Femur (tissue), 1 donor: ENCODE measurements around the gene STARD10.
"Not testable (repeated sequence)": the region's sequence is repeated elsewhere in the genome, so short reads cannot be mapped to it uniquely, and the experiment has no call there.

Source experiments
- DNase-seq: peaks from one replicate; pipeline ENCODE4 v3.0.0-alpha.2; 2017

The STARD10 gene

GRCh38 chr11:72807792-72808191, 13.9 kb upstream of the STARD10 start:
- DNase-seq: no peak

- DNase-seq: no peak
Measured at GRCh38 chr11:72807021-72807693, 13.3 kb upstream of the STARD10 start.

- DNase-seq: not testable (repeated sequence)
Measured at GRCh38 chr11:72806378-72806777, 12.5 kb upstream of the STARD10 start.

- DNase-seq: no peak
Measured at GRCh38 chr11:72805216-72805615, 11.4 kb upstream of the STARD10 start.

- DNase-seq: no peak
Measured at GRCh38 chr11:72802822-72803221, 9.0 kb upstream of the STARD10 start.

- no peak for DNase-seq
Measured at GRCh38 chr11:72799441-72799840, 5.6 kb upstream of the STARD10 start.

- DNase-seq: no peak
Measured at GRCh38 chr11:72798361-72798760, 4.5 kb upstream of the STARD10 start.

- DNase-seq: no peak
Measured at GRCh38 chr11:72793076-72793424, 797 bp downstream of the STARD10 start.

- DNase-seq: no peak
Measured at GRCh38 chr11:72792437-72793021, 1.3 kb downstream of the STARD10 start.

- not testable (repeated sequence) for DNase-seq
Measured at GRCh38 chr11:72791228-72791627, 2.6 kb downstream of the STARD10 start.

GRCh38 chr11:72789493-72790131, 4.2 kb downstream of the STARD10 start:
- DNase-seq: no peak

GRCh38 chr11:72788241-72788640, 5.6 kb downstream of the STARD10 start:
- DNase-seq: no peak

GRCh38 chr11:72787216-72788104, 6.4 kb downstream of the STARD10 start:
- DNase-seq: no peak

- no peak for DNase-seq
Measured at GRCh38 chr11:72786305-72787215, 7.3 kb downstream of the STARD10 start.

GRCh38 chr11:72784662-72785061, 9.2 kb downstream of the STARD10 start:
- DNase-seq: no peak

- DNase-seq: no peak
Measured at GRCh38 chr11:72783144-72783905, 10.5 kb downstream of the STARD10 start.

- DNase-seq: no peak
Measured at GRCh38 chr11:72782081-72782920, 11.5 kb downstream of the STARD10 start.

GRCh38 chr11:72781313-72782080, 12.3 kb downstream of the STARD10 start:
- DNase-seq: no peak

GRCh38 chr11:72781063-72781312, 12.9 kb downstream of the STARD10 start:
- no peak for DNase-seq
